ENCODE data around the gene ADIG. TPM values are rescaled to one million over a fixed set of nuclear protein-coding genes. Genes with fewer than 3 reads are reported as not detected.

Gene ADIG
- total and polyA plus RNA-seq, 2 of the 13 experiments (the other 11 are each of a cell fraction or from before 2014, with no cell fraction given), result 0.15 TPM; not detected in 1

GRCh38 chr20:38633577-38634093, 52.6 kb downstream of the ADIG start (continued):
- TF ChIP-seq MED8 (CRISPR knock-in tag; IDR thresholded peaks at IDR 0.05; ENCODE audit: insufficient replicate concordance) (no peak), SNAPC5 (CRISPR knock-in tag; IDR thresholded peaks at IDR 0.05; ENCODE audit: borderline replicate concordance) (no peak), ZNF879 (CRISPR knock-in tag; IDR thresholded peaks at IDR 0.05) (no peak), ZNF883 (CRISPR knock-in tag; IDR thresholded peaks at IDR 0.05; ENCODE audit: not compliant biosample characterization) (peak; percentile 15), SATB2 (CRISPR knock-in tag; IDR thresholded peaks at IDR 0.05) (no peak), ZMYM4 (CRISPR knock-in tag; IDR thresholded peaks at IDR 0.05) (peak; percentile 21; the same call in 1 of the 2 replicates), PRDM4 (CRISPR knock-in tag; IDR thresholded peaks at IDR 0.05; ENCODE audit: borderline replicate concordance) (0 out of 2 replicates have a peak, but pooled peaks have one; percentile 22), HES4 (CRISPR knock-in tag; IDR thresholded peaks at IDR 0.05; ENCODE audit: borderline replicate concordance) (no peak), IKZF5 (CRISPR knock-in tag; IDR thresholded peaks at IDR 0.05) (no peak; the same call in 1 of the 2 replicates), CEBPZ (IDR thresholded peaks at IDR 0.05; ENCODE audit: low read length) (no peak), ZNF224 (CRISPR knock-in tag; IDR thresholded peaks at IDR 0.05) (no peak), ZNF639 (CRISPR knock-in tag; conservative IDR thresholded peaks at IDR 0.05) (no peak), SOX5 (CRISPR knock-in tag; IDR thresholded peaks at IDR 0.05; ENCODE audit: borderline replicate concordance) (0 out of 2 replicates have a peak, but pooled peaks have one; percentile 22), HOXA7 (CRISPR knock-in tag; IDR thresholded peaks at IDR 0.05) (no peak), ZFP41 (CRISPR knock-in tag; IDR thresholded peaks at IDR 0.05; ENCODE audit: borderline replicate concordance) (no peak), STAG1 (CRISPR knock-in tag; IDR thresholded peaks at IDR 0.05) (peak; percentile 68), MXD3 (CRISPR knock-in tag; IDR thresholded peaks at IDR 0.05) (0 out of 2 replicates have a peak, but pooled peaks have one; percentile 31), ZSCAN20 (CRISPR knock-in tag; IDR thresholded peaks at IDR 0.05; ENCODE audit: borderline replicate concordance) (no peak), GLI4 (CRISPR knock-in tag; IDR thresholded peaks at IDR 0.05; ENCODE audit: borderline replicate concordance) (no peak), ZNF83 (CRISPR knock-in tag; IDR thresholded peaks at IDR 0.05; ENCODE audit: borderline replicate concordance) (no peak)

Measured in HepG2 (cell line).